Measurements from ENCODE around the gene COL21A1.

COL21A1 gene

DNA sequence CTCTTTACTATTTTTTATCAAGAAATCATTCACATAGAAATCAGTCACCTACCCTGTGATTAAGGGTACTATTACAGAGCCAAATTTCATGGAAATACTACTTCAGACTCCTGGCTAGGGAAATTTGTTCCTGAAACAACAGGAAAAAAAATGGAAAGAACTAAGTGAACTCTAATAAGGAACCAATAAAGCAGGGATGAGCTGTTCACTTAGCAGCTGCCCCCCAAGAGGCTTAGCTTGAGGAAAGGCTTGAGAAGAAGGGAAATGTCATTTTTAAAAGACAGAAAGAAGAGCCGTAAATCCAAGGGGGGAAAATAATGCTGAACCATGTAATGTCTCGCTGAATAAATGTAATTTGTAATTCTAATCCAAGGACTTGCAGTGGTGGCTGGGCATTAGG is 88.8 kb downstream of the COL21A1 start:
- no peak for TF ChIP-seq CTCF (IDR thresholded peaks at IDR 0.05; ENCODE audit: extremely low read depth, missing control alignments)
- no peak for DNase-seq (ENCODE audit: low spot score)

DNA sequence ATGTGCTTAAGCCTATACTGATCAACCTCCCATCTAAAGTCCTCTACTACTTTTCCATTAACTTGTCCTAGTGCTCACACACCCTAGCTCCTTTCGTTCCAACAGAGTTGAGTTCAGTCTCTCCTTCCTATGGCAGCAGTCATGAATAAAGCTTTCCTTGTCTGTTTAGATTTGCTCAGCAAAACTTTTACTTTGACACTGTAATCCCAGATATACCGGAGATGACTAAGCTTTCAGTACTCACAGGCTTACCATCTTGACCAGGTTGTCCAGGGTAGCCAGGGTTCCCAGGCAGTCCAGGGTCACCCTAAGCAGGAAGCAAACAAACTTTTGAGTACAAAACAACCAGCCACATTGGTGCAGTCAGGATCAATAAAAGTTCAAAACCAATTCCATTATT is 90.7 kb downstream of the COL21A1 start:
- no peak for TF ChIP-seq CTCF (IDR thresholded peaks at IDR 0.05; ENCODE audit: extremely low read depth, missing control alignments)
- DNase-seq (ENCODE audit: low spot score) = no peak

DNA sequence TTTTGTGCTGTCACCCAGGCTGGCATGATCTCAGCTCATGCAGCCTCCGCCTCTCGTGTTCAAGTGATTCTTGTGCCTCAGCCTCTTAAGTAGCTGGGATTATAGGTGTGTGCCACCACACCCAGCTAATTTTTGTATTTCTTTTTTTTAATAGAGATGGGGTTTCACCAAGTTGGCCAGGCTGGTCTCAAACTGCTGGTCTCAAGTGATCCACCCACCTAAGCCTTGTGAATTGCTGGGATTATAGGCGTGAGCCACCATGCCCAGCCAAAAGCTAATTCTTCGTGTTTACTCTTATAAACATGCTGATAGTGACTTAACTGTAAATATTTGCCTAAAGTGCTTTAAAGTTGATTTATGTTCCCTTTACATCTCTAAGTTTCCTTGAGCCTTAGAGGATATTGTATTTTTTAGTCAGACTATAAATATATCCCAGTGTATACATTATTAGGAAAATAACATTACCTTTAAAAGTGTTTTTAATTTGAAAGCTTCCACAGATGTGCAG is 91.7 kb downstream of the COL21A1 start:
- TF ChIP-seq CTCF (IDR thresholded peaks at IDR 0.05; ENCODE audit: extremely low read depth, missing control alignments) = no peak
- no peak for DNase-seq (ENCODE audit: low spot score)

GRCh38 chr6:56154076-56154475 is 93.3 kb downstream of the COL21A1 start:
- DNase-seq (ENCODE audit: low spot score) = no peak
- TF ChIP-seq CTCF (IDR thresholded peaks at IDR 0.05; ENCODE audit: extremely low read depth, missing control alignments) = no peak

DNA sequence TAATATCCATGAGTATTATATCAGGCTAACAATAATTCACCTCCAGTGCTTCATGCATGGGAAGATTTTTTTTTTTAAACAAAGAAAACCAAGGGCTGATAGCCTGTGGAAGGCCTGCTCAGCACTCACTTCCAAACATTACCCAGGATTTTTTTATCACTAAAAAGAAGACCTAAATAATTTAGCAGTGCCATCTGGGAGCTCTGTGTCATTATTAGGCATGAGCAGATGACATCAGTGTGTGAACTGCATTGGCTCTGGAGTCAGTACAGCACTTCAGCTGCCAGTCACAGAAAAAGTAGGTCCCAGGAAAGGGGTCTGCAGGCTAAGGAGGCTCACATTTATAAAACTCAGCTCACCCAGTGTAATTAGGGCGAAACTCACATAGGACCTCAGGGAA is 94.8 kb downstream of the COL21A1 start:
- DNase-seq (ENCODE audit: low spot score) = no peak
- no peak for TF ChIP-seq CTCF (IDR thresholded peaks at IDR 0.05; ENCODE audit: extremely low read depth, missing control alignments)

GRCh38 chr6:56151609-56152224 is 95.7 kb downstream of the COL21A1 start:
- DNase-seq (ENCODE audit: low spot score) = no peak
- no peak for TF ChIP-seq CTCF (IDR thresholded peaks at IDR 0.05; ENCODE audit: extremely low read depth, missing control alignments)

DNA sequence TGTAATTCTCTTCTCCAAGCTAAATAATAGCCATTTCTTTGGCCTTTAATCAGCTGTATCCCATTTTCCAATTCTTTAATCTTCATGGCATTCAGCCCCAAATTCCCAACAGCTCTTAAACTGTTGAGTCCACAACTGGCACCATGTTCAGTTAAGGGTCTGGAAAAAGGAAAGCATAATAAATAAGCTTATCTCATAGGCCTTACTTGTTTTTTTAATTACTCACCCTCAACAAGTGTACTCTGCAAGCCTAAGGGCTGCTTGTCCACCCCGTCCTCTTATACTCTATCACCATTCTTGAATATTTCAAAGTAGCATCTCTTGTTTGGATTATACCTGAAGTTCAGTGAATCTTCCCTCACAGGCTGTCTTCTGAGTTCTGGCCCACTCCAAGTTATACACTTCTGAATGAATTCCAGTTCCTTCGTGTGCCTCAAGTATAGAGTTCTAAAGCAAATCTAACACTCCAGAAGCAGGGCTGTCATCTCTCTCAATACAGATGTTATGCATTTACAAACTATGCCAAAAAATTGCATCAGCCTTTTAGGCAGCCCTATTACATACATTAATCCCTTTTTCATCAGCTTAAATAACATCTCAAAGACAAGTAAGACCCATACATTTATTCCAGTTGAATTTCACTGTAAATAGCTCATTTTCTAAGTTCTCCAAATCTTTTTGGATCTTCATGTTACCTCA is 98.7 kb downstream of the COL21A1 start:
- no peak for DNase-seq (ENCODE audit: low spot score)
- no peak for TF ChIP-seq CTCF (IDR thresholded peaks at IDR 0.05; ENCODE audit: extremely low read depth, missing control alignments)
